Panc1 (cell line): ENCODE measurements around the gene CDH5. TPM values are rescaled to one million over a fixed set of nuclear protein-coding genes. Genes with fewer than 3 reads are reported as not detected.

Source experiments
- ATAC-seq: fragments of 200-7000 bp; cut with Tn5 transposase; 2 replicates; pipeline ENCODE4 v1.9.1; 2020; ENCODE audit warnings: mild to moderate bottlenecking, moderate library complexity
- BruUV-seq: library from RNA; stranded (reverse); fragments of 400-500 nt; replicated peaks from 2 replicates; lab custom pipeline; 2021; lab: Mats Ljungman, UMichigan
- CTCF ChIA-PET: fragments of 300-600 bp; sonication (Branson Sonifier 250); formaldehyde crosslinking; loops from one replicate; lab custom pipeline; 2022; ENCODE audit warnings: antibody characterized with exemption; lab: Charles Lee
- POLR2A ChIA-PET: fragments of 300-600 bp; sonication (Branson Sonifier 250); formaldehyde crosslinking; loops from one replicate; lab custom pipeline; 2022; ENCODE audit warnings: antibody characterized with exemption; lab: Charles Lee
- DNase-seq: peaks from one replicate; pipeline ENCODE4 v3.0.0-alpha.2; 2010; ENCODE audit warnings: low read depth, low spot score
- H3K27ac ChIP-seq: 2 replicates; pipeline ENCODE4 v1.5.1; 2011; ENCODE audit warnings: mild to moderate bottlenecking, low read length, inconsistent platforms
- H3K27me3 ChIP-seq: fragments of 200-500 bp; sonication (Bioruptor generic); 2 replicates; pipeline ENCODE4 v1.6.0; 2014; ENCODE audit warnings: low read length, inconsistent platforms; ENCODE audit not compliant: control insufficient read depth, insufficient read depth
- H3K36me3 ChIP-seq: fragments of 200-500 bp; sonication (Bioruptor generic); 2 replicates; pipeline ENCODE4 v1.5.1; 2014; ENCODE audit warnings: inconsistent platforms, mild to moderate bottlenecking, low read length, moderate library complexity; ENCODE audit not compliant: control insufficient read depth, insufficient read depth
- H3K4me1 ChIP-seq: 2 replicates; pipeline ENCODE4 v1.5.1; 2011; ENCODE audit warnings: inconsistent platforms, mild to moderate bottlenecking, low read length, moderate library complexity; ENCODE audit not compliant: control insufficient read depth, insufficient read depth
- H3K4me3 ChIP-seq, 2 experiments: 2 replicates each; pipeline ENCODE4 v1.5.1; 2011 to 2012; ENCODE audit warnings: low read depth in 2 of 2, low read length in 2 of 2, mild to moderate bottlenecking in 2 of 2, inconsistent platforms in 1 of 2, moderate library complexity in 1 of 2
- H3K9me3 ChIP-seq: fragments of 200-500 bp; sonication (Bioruptor generic); 2 replicates; pipeline ENCODE4 v1.5.1; 2014; ENCODE audit warnings: low read depth, mild to moderate bottlenecking, inconsistent platforms, low read length, moderate library complexity; ENCODE audit not compliant: control insufficient read depth, insufficient read depth
- POLR2AphosphoS5 ChIP-seq: IDR thresholded peaks from 2 replicates; pipeline ENCODE4 v1.6.1; 2012; ENCODE audit warnings: mild to moderate bottlenecking, low read depth, low read length, moderate library complexity
- SIN3A ChIP-seq: IDR thresholded peaks from 2 replicates; pipeline ENCODE4 v1.6.1; 2012; ENCODE audit warnings: low read depth, mild to moderate bottlenecking, low read length, moderate library complexity, borderline replicate concordance; ENCODE audit not compliant: insufficient read depth
- TCF7L2 ChIP-seq: IDR thresholded peaks from 2 replicates; pipeline ENCODE4 v1.6.1; 2011; ENCODE audit warnings: mild to moderate bottlenecking, low read depth, low read length, inconsistent platforms
- in situ Hi-C: cut with HindIII; loops from 2 replicates; pipeline ENCODE4 v1.10.0; 2016; ENCODE audit warnings: low sequenced_read_pairs, low pct_unique_long_range_greater_than_20kb
- intact Hi-C: fragments of 100-400 bp; cut with micrococcal nuclease; formaldehyde crosslinking; loops from one replicate; pipeline ENCODE4 v1.10.0; 2022; ENCODE audit not compliant: unreplicated experiment
- total RNA-seq: library from RNA; stranded (reverse); gene quantifications from one replicate; pipeline ENCODE4 v1.2.1, GENCODE V29; 2021; ENCODE audit not compliant: unreplicated experiment
- TF ChIP-seq, protein P1 (sequence below): fragments of 450-650 bp; IDR thresholded peaks from 2 replicates; pipeline ENCODE4 v1.5.1; 2017; ENCODE audit warnings: mild to moderate bottlenecking
- TF ChIP-seq, protein P2 (sequence below), 2 experiments: IDR thresholded peaks; 2 replicates each; pipeline ENCODE4 v1.6.1; 2011 to 2012; ENCODE audit warnings: low read depth in 2 of 2, control low read depth in 1 of 2, low read length in 1 of 2, mild to moderate bottlenecking in 1 of 2, moderate library complexity in 1 of 2; ENCODE audit not compliant: insufficient read depth in 1 of 2

CDH5 gene
- total RNA-seq, 1 experiment from 2014 or later = 0.18 TPM

DNA sequence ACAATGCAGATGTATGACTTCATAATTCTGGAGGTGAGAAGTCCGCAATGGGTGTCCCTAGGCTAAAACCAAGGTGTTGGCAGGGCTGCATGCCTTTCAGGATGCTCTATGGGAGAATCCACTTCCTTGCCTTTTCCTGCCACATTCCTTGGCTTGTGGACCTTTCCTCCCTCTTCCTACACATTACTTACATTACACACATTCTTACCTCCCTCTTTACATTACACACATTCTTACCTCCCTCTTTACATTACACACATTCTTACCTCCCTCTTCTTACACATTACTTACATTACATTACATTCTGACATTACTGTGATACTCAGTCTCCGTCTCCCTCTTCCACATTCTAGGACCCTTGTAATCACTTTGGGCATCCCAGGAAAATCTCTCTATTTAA, 14.2 kb upstream of the CDH5 start:
- Histone ChIP-seq H3K9me3 (no peaks in the 10 kb centered on the region), H3K27ac (no peak overlapping the region), H3K4me1 (no peaks in the 10 kb centered on the region), H3K27me3 (no peaks in the 10 kb centered on the region), H3K36me3 (no peaks in the 10 kb centered on the region), H3K4me3 (no peak overlapping the region)
- CTCF ChIA-PET = interaction anchor here (0.6 kb wide), 1 partner anchor 10 kb away, joined by 7 read pairs; no protein-coding TSS in a partner anchor
- in situ Hi-C loops (no loop called here), intact Hi-C loops (no loop called here)
- no peak for ATAC-seq
- TF ChIP-seq SIN3A (no peak), POLR2AphosphoS5 (no peak), TCF7L2 (no peak)
- TF ChIP-seq, protein P1, sequence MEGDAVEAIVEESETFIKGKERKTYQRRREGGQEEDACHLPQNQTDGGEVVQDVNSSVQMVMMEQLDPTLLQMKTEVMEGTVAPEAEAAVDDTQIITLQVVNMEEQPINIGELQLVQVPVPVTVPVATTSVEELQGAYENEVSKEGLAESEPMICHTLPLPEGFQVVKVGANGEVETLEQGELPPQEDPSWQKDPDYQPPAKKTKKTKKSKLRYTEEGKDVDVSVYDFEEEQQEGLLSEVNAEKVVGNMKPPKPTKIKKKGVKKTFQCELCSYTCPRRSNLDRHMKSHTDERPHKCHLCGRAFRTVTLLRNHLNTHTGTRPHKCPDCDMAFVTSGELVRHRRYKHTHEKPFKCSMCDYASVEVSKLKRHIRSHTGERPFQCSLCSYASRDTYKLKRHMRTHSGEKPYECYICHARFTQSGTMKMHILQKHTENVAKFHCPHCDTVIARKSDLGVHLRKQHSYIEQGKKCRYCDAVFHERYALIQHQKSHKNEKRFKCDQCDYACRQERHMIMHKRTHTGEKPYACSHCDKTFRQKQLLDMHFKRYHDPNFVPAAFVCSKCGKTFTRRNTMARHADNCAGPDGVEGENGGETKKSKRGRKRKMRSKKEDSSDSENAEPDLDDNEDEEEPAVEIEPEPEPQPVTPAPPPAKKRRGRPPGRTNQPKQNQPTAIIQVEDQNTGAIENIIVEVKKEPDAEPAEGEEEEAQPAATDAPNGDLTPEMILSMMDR = no peak
- TF ChIP-seq, protein P2, sequence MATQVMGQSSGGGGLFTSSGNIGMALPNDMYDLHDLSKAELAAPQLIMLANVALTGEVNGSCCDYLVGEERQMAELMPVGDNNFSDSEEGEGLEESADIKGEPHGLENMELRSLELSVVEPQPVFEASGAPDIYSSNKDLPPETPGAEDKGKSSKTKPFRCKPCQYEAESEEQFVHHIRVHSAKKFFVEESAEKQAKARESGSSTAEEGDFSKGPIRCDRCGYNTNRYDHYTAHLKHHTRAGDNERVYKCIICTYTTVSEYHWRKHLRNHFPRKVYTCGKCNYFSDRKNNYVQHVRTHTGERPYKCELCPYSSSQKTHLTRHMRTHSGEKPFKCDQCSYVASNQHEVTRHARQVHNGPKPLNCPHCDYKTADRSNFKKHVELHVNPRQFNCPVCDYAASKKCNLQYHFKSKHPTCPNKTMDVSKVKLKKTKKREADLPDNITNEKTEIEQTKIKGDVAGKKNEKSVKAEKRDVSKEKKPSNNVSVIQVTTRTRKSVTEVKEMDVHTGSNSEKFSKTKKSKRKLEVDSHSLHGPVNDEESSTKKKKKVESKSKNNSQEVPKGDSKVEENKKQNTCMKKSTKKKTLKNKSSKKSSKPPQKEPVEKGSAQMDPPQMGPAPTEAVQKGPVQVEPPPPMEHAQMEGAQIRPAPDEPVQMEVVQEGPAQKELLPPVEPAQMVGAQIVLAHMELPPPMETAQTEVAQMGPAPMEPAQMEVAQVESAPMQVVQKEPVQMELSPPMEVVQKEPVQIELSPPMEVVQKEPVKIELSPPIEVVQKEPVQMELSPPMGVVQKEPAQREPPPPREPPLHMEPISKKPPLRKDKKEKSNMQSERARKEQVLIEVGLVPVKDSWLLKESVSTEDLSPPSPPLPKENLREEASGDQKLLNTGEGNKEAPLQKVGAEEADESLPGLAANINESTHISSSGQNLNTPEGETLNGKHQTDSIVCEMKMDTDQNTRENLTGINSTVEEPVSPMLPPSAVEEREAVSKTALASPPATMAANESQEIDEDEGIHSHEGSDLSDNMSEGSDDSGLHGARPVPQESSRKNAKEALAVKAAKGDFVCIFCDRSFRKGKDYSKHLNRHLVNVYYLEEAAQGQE (IDR thresholded peaks at IDR 0.05; ENCODE audit: insufficient read depth in 1 of 2, low read depth in 2 of 2, low read length in 1 of 2) = no peak
- DNase-seq = no peak
- BruUV-seq = no TSS peak
- POLR2A ChIA-PET = interaction anchor here (1.1 kb wide), 1 partner anchor 124 kb away, joined by 3 read pairs; no protein-coding TSS in a partner anchor

DNA sequence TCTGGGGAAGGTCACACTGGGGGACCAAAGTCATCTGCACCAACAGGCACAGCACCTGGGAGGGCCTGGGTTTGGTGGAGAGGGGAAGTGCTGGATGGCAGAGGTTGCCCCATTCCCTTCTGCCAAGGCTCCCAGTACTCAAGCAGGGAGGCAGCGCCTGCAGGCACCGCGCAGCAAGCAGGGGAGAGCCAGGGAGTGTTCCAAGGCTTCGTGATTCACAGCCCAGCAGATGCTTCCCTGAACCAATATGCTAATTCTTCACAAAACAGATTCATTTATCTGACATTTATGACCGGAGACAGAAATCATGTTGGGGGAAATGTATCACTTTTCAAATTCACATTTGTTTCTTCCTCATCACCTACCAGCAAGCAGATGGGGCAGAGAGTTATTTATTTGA, 13.4 kb upstream of the CDH5 start:
- no peak for DNase-seq
- no peak overlapping the region for H3K27ac ChIP-seq
- H3K4me3 ChIP-seq = no peak overlapping the region
- TF ChIP-seq SIN3A = no peak
- TF ChIP-seq POLR2AphosphoS5 = no peak
- no peak for TF ChIP-seq TCF7L2
- TF ChIP-seq, protein P1 = no peak
- TF ChIP-seq, protein P2 (IDR thresholded peaks at IDR 0.05; ENCODE audit: insufficient read depth in 1 of 2, low read depth in 2 of 2, low read length in 1 of 2) = no peak
- no peaks in the 10 kb centered on the region for H3K9me3 ChIP-seq
- ATAC-seq = no peak
- ChIA-PET POLR2A (no interaction called here), CTCF (no interaction called here)
- in situ Hi-C loops = no loop called here
- H3K4me1 ChIP-seq = no peaks in the 10 kb centered on the region
- no peaks in the 10 kb centered on the region for H3K27me3 ChIP-seq
- intact Hi-C loops = no loop called here
- H3K36me3 ChIP-seq = no peaks in the 10 kb centered on the region
- no TSS peak for BruUV-seq
